ENCODE results near the gene TBC1D9B.

Gene TBC1D9B
- total RNA-seq = 130 to 483 (median 279) reads per million in 17 experiments

GRCh38 chr5:179907556-179908324, at the start of gene TBC1D9B:
TSS of gene TBC1D9B (minus strand) at chr5:179907897. CDS start at chr5:179907821, 76 bp downstream.
- peak; percentile 82 to 96 (median 90) for DNase-seq

DNA sequence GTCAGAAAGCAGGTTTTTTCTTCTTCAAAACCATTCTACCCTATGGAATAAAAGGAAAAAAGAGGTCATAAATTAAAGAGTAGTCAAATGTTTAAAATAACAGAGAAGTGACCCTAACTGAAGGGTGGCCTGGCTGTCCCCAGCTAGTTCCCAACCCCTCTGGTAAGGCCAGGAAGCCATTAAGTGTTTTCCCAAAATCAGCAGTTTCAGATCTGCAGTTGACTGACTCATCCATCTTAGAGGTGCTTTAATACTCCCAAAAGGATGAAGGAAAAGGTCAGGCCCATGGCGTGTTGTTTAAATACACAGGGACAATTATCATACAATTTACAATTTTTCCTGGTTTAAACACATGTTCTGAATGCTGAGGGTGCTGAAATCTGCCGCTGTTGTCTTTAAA, 47.9 kb upstream of the TBC1D9B start:
- DNase-seq = peak in 3 of 4 experiments; percentile 29 to 60 (median 54)

GRCh38 chr5:179955062-179955461, 47.4 kb upstream of the TBC1D9B start:
- no peak for DNase-seq

GRCh38 chr5:179954434-179954833, 46.7 kb upstream of the TBC1D9B start:
- DNase-seq = no peak

GRCh38 chr5:179953987-179954386, 46.3 kb upstream of the TBC1D9B start:
- DNase-seq = no peak

DNA sequence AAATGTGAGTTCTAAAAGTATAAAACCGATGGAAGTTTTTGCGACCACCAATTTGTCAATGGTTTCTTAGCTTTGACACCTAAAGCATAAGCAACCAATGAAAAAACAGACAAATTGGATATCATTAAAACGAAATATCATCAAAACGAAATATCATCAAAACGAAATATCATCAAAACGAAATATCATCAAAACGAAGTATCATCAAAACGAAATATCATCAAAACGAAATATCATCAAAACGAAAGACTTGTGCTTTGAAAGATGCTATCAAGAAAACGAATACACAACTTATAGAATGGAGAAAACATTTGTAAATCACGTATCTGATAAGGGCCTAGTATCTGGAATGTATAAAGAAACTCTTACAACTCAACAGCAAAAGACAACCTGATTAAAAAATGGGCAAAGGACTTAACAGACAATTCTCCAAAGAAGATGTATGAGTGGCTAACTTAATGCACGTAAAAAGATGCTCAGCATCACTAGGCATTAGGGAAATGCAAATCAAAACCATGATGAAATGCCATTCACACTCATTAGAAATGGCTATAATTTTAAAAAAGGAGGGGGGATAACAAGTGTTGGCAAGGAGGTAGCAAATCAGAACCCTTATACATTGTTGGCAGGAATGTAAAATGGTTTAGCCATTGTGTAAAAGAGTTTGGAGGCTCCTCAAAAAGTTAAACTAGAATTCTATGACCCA, 29.4 kb upstream of the TBC1D9B start:
- DNase-seq = no peak

- DNase-seq = no peak
These were observed 23.2 kb upstream of the TBC1D9B start for GRCh38 chr5:179930788-179931473.

GRCh38 chr5:179927824-179928223, 20.1 kb upstream of the TBC1D9B start:
- DNase-seq = peak; percentile 35 to 72 (median 56)

GRCh38 chr5:179926657-179927056, 19.0 kb upstream of the TBC1D9B start:
- DNase-seq = no peak

DNA sequence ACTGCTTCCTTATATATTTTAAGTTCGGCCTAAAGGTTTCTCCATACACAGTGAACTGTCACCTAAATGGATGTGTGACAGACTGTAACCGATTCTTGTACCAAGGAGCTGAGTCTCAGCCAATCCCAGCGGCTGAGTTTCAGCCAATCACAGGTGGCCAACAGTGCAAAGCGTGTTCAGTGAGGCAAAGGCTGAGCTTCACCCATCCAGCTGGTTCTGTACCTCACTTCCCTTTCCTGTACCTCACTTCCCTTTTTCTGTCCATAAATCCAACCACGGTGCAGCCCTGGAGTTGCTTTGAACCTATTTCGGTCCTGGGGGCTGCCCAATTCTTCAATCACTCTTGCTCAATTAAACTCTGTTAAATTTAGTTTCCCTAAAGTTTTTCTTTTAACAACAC, 15.7 kb upstream of the TBC1D9B start:
- DNase-seq = peak; percentile 55 to 76 (median 70)

DNA sequence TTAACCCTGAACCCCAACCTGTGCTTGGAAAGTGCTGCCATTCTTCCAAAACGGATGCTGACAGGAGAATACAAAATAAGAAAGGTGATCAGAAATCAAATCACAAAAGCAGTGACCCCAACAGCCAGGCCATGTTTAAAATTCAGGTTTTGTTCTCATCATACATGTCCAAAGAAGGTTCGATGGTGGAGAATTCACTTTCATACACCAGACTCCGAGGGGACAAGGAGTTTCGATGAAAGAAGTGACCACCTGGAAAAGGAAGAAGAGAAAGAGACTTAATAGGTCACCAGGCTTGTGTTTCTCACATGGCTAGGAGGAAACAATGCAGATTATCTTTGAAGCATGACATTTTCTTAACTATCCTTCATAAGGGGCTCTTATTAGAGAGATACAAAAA, 12.5 kb upstream of the TBC1D9B start:
- no peak for DNase-seq

DNA sequence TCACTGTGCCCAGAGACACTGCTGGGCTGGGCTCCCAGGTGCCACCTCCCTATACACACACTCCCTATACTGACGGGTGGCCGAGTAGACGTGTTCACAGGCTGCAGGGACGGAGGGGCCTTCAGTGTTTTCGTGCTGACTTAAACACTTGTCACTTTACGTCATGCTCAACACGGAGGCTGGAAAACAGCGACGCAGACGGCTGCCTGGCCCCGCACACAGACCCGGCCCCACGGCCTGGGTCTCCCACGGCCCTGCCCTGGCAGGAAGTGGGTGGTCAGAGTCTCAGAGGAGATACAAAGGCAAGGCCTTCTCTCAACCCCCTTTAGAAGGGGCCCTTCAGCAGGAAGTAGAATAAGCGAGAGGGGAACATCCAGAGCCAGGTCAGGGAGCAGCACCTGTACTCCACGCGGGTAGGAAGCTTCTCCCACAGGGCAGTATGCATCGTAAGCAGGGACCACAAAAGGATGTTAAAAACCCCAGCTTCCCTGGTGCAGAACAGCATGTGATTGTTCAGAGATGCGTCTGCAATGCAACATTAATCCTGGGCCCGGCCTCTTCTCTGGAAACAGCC, 11.9 kb upstream of the TBC1D9B start:
- DNase-seq = no peak

GRCh38 chr5:179918742-179919486, 11.2 kb upstream of the TBC1D9B start:
- DNase-seq = no peak

GRCh38 chr5:179916523-179916922, 8.8 kb upstream of the TBC1D9B start:
- no peak for DNase-seq

- DNase-seq = no peak
These were observed 7.8 kb upstream of the TBC1D9B start for GRCh38 chr5:179915406-179915935.

DNA sequence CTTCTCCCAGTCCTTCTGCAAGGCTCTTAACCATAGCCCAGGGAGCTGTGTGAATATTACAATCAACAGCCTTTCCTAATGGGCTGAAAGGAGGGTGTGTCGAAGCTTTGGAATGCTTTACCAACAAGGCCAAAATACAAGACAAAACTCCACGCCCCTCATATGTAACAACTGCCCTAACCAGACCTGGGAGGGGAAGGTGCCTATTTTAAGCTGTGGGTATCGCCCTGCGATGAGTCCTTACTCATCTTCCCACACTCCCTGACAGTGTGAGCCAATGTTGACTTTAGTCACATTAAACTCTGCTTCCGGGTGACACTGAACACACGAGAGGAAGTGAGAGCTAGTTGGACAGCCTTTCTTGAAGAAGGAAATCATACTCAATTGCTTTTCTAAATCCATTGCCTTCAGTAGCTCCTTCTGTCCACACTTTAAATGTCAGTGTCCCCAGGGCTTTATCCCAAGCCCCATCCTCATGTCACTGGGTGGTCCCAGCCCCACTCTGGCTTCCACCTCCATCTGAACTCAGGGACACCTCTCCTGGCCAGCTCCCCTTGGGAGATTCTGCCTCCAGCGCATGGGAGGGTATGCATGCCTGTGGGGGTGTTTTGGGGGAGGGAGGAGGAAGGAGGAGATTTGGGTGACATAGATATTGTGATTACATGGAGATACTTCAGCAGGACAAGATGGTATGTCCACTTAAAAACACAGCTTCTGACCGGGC, 6.5 kb upstream of the TBC1D9B start:
- peak; percentile 83 to 95 (median 88) for DNase-seq

GRCh38 chr5:179913461-179913860, 5.8 kb upstream of the TBC1D9B start:
- no peak for DNase-seq

GRCh38 chr5:179912951-179913350, 5.3 kb upstream of the TBC1D9B start:
- DNase-seq = peak in 3 of 4 experiments; percentile 16 to 53 (median 40)

GRCh38 chr5:179912386-179912785, 4.7 kb upstream of the TBC1D9B start:
- no peak for DNase-seq

DNA sequence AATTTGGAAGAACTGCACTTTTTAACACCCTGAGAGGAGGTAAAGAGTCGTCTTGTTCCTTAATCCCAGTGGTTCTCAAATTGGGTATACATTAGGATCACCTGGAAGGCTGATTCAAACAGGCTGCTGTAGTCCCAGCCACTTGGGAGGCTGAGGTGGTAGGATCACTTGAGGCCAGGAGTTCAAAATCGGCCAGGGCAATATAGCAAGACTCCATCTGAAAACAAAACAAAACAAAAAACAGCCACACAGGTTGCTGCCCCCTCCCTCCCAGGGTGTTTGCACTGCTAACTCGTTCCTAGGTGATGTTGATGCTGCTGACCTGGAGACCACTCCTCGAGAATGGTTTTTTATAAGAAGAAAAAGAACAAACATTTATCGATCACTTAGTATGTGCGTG, 1.5 kb upstream of the TBC1D9B start:
- no peak for DNase-seq

DNA sequence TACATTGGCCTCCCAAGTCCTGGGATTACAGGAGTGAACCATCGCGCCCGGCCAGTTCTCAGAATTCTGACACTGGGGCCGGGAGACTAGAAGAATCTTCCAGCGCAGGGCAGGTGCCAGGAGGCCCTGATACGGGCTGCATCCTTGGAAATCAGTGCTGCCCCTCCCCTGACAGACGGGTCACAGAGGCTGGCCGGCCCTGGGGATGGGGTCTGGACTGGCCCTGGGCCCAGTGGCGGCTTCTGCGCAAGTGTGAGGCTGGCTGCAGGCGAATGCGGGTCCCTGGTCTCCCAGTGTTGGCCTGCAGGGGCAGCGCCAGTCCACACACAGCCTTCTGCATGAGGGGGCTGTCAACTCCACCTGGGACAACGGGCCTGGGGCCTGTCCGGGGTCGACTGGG, 831 bp upstream of the TBC1D9B start:
- peak in 2 of 4 experiments; percentile 13 to 20 for DNase-seq

All from suppressor macrophage (primary cell).